Measurements from ENCODE around the gene SLC9C2.
"Not testable (repeated sequence)": the region's sequence is repeated elsewhere in the genome, so short reads cannot be mapped to it uniquely, and the experiment has no call there.

The SLC9C2 gene

GRCh38 chr1:173603056-173603591, at the start of gene SLC9C2:
SLC9C2 (minus strand) TSS chr1:173603072; CDS start chr1:173601776, 1,296 bp downstream.
- peak; percentile 1 for DNase-seq

- no peak for DNase-seq
These were observed 46.2 kb upstream of the SLC9C2 start for GRCh38 chr1:173648880-173649605.

- DNase-seq, result no peak
These were observed 43.8 kb upstream of the SLC9C2 start for GRCh38 chr1:173646656-173647055.

DNA sequence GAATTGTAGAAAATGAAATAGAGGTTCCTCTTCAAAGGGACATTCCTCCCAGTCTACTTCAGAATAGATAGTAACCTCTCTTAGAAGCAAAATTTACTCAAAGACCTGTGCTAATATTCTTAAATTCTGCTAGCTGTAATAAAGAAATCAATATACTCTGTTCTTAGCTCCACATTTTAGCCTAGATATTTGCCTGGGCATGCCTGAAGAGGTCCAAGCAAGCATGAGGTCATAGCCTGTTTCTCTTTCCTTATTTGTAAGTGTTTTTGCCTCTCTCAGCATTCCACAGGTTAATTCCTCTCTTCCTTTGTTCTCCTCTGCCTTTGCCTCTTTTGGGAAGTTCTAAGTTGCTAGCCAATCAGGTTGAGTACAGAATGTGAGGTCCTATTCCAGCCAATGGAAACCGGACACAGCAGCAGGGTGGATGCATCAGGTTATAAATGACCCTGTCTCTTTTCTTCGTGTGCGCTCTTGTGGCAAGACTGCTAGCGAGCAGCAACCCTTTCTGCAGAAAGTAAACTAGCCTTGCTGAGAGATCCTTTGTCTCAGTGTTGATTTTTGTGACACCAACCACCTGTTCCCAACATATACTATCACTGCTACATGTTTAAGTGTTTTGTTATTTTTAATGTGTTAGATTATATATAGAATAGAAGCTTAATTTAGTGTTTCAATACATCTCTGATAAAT, 39.7 kb upstream of the SLC9C2 start:
- not testable (repeated sequence) for DNase-seq

DNA sequence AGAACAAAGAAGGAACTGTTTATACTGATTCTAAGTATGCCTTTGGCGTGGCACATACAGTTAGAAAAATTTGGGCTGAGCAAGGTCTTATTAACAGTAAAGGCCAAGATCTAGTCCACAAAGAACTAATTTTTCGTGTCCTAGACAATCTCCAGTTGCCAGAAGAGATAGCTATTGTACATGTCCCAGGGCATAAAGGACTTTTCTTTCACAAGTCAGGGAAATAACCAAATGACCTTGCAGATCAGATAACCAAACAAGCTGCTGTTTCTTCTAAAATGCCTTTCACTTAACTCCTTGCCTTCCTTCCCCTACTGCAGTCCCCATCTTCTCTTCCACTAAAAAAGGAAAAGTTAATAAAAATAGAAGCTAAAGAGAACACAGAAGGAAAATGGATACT, 36.2 kb upstream of the SLC9C2 start:
- no peak for DNase-seq

DNA sequence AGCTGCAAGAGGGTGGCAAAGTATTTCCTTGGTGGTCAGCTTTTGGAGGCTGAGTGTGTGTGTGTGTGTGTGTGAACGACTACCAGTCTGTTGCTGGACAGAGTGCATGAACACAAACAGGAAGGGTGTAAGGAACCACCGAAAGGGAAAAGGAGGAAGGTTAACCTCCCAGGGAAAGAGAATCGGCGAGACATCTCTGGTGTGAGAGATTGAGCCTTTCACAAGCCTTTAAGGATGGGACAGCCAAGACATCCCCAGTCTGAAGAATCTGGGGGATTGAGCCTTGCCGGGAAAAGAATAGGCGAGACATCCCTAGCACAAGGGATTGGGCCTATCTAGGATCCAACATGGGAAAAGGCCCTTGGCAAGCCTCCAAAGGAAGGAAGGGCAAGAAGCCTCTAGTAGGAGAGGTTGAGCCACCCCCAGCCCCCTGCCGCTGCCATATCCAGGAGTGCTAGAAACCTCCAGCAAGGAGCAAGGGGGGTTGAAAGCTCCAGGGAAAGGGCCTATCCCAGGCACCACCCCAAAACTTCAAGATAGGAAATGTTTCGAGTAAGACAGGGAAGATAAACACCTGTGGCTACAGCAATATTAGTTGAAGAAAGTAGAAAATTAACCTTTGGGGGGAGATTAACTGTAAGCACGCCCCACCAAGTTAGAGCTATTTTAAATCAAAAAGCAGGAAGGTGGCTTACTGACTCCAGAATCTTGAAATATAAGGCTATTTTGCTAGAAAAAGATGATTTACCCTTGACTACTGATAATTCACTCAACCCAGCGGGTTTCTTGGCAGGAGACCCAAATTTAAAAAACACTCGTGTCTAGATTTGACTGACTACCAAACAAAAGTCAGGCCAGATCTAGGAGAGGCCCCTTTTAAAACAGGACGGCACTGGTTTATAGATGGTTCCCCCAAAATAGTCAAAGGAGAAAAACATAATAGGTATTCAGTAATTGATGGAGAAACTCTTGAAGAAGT, 35.5 kb upstream of the SLC9C2 start:
- no peak for DNase-seq

DNA sequence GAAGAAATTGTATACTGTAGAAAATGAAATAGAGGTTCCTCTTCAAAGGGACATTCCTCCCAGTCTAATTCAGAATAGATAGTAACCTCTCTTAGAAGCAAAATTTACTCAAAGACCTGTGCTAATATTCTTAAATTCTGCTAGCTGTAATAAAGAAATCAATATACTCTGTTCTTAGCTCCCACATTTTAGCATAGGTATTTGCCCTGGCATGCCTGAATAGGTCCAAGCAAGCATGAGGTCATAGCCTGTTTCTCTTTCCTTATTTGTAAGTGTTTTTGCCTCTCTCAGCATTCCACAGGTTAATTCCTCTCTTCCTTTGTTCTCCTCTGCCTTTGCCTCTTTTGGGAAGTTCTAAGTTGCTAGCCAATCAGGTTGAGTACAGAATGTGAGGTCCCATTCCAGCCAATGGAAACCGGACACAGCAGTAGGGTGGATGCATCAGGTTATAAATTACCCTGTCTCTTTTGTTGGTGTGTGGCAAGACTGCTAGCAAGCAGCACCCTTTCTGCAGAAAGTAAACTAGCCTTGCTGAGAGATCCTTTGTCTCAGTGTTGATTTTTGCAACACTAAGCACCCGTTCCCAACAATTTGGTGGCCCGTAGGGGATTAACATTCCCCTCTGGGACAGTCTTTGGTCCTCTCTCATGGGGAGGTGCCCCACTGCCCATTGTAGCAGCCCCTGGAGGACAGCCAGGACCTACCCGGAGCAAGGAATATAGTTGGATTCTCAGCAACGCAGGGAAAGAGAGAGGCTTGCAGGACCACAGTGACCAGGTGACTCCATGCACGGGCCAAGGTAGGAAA, 34.6 kb upstream of the SLC9C2 start:
- DNase-seq, result not testable (repeated sequence)

DNA sequence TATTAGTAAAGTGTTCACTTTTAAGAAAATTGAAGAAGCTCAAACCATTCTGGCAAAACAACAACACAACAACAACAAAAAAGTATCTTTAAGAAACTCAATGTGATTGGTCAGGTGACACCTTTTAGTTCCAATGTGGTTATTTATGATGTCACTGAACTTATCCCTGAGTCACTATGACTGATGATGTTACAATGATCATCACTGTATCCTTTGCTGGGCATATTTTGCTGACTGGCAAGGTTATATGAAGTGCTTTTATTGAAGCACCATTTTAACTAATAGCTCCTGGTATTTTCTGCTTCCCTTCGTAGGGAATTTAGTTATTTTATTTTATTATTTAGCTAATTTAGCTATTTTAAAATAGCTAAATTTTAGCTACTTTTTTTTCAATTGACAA, 32.2 kb upstream of the SLC9C2 start, which contains the start of gene TEX50:
Gene TEX50 (plus strand): TSS at position 223 of the 400 bp plus-strand sequence. CDS start 184 bp downstream, outside the sequence.
- no peak for DNase-seq

- DNase-seq, result no peak
These were observed 26.0 kb upstream of the SLC9C2 start for GRCh38 chr1:173628888-173629287.

GRCh38 chr1:173627269-173627668, 24.4 kb upstream of the SLC9C2 start:
- DNase-seq, result no peak

GRCh38 chr1:173616859-173617258, 14.0 kb upstream of the SLC9C2 start:
- DNase-seq, result no peak

DNA sequence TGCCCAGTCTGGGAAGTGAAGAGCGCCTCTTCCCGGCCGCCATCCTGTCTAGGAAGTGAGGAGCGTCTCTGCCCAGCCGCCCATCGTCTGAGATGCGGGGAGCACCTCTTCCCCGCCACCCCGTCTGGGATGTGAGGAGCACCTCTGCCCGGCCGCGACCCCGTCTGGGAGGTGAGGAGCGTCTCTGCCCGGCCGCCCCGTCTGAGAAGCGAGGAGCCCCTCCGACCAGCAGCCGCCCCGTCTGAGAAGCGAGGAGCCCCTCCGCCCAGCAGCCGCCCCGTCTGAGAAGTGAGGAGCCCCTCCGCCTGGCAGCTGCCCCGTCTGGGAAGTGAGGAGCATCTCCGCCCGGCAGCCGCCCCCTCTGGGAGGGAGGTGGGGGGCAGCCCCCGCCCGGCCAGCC, 10.2 kb upstream of the SLC9C2 start:
- DNase-seq, result not testable (repeated sequence)

DNA sequence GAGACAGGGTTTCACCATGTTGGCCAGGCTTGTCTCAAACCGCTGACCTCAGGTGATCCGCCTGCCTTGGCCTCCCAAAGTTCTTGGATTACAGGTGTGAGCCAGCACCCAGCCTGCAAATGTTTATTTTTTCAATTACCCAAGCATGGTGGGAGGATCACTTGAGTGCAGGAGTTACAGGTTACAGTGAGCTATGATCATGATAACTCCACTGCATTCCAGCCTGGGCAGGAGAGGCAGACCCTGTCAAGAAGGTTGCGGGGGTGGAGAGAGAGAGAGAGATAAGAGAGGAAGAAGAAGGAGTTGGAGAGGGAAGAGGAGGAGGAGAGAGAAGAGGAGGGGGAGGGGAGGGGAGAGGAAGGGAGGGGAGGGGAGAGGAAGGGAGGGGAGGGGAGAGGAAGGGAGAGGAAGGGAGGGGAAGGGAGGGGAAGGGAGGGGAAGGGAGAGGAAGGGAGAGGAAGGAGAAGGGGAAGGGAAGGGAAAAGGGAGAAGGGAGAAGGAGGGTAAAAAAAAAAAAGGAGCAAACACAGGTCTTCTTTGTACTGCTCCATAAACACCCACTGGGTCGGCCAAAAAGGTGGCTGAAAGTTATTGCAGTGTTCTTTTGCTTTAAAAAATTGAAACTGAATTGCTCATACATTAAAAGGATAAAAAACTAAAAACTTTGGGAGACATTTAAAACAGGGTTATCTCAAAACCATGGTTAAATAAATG, 5.8 kb upstream of the SLC9C2 start:
- no peak for DNase-seq

GRCh38 chr1:173601588-173601987, 1.3 kb downstream of the SLC9C2 start:
- DNase-seq, result no peak

GRCh38 chr1:173596097-173596825, 6.6 kb downstream of the SLC9C2 start:
- no peak for DNase-seq

DNA sequence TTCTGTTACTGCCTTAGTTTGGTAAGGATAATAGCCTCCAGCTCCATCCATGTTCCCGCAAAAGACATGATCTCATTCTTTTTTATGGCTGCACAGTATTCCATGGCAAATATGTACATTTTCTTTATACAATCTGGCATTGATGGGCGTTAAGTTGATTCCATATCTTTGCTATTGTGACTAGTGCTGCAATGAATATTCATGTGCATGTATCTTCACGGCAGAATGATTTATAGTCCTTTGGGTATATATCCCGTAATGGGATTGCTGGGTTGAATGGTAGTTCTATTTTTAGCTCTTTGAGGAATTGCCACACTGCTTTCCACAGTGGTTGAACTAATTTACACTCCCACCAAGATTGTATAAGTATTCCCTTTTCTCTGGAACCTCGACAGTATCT, 11.7 kb downstream of the SLC9C2 start:
- DNase-seq, result not testable (repeated sequence)

GRCh38 chr1:173590557-173590956, 12.3 kb downstream of the SLC9C2 start:
- DNase-seq, result no peak

DNA sequence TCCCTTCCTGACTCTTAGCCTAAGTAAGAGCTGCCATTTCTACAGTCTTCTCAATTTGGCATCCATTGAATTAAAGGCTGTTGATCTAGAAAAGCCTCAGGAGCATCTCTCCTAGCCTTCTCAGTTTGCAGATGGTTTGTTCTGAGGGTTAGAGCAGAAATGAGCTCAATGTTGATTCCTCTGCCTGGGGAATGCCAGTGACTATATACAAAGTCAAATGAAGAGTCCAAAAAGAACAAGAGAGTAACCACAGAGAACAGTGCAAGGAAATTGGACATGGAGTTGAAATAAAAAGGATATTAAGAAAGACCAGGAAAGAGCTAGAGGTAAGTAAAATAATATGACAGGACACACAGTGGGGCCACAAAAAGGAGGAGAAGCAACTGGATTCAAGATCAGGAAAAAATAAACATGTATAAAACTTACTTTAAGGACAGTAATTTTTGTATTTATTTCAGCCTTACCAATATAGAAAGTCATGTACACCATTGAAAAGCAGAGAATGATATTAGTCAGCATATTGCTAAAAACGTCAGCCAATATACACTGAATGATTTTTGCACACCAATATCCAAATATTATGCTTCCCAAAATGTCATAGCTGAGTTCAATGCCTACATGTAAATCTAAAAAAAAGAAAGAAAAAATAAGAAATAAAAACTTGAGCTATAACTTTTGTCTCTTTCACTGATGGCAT, 21.3 kb downstream of the SLC9C2 start:
- DNase-seq, result no peak

DNA sequence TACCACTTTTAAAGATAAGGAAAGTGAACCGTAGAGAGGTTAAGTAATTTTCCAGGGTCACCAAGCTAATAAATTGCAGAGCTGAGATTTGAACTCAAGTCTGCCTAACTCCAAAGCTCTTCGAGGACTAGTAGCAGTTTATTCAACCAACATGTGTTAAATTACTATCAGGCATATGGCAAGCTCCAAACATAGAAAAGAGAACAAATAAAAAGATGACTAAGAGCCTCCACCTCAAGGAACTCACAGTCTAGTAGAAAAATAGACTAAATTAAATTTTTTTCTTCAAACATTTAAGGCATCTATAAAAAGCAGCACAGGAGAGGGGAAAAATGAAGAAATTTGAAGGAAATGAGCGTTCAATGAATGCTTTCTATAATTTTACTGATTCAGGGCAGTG, 22.2 kb downstream of the SLC9C2 start:
- no peak for DNase-seq

DNA sequence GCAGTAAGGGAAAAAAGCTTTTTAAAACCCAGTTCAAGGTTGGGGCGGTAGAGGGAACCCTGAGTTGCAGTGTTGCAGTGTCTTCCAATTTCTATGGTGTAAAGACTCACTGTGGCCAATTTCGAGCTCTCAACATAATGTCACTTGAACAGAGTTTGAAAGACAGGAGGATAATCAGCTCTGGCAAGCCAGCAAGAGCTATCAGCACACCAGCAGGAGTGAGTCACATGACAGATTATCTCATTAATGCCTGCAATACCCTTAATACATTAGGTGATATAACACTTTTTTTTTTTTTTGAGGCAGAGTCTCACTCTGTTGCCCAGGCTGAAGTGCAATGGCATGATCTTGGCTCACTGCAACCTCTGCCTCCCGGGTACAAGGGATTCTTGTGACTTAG, 22.8 kb downstream of the SLC9C2 start:
- DNase-seq, result no peak
